Activated T-cell treated with anti-CD3 and anti-CD28 coated beads for 1 hour (primary cell): ENCODE results near the gene SBK3.
"Not testable (repeated sequence)": the region's sequence is repeated elsewhere in the genome, so short reads cannot be mapped to it uniquely, and the experiment has no call there.

ENCODE experiments used
- DNase-seq: peaks from one replicate; pipeline ENCODE4 v3.0.0-alpha.2; 2020; ENCODE audit warnings: low read depth

Gene SBK3

GRCh38 chr19:55576746-55577145 lies 31.4 kb upstream of the SBK3 start:
- DNase-seq: no peak

- not testable (repeated sequence) for DNase-seq
These were observed 28.6 kb upstream of the SBK3 start for GRCh38 chr19:55573929-55574328.

GRCh38 chr19:55569477-55569876 lies 24.1 kb upstream of the SBK3 start:
- DNase-seq: not testable (repeated sequence)

GRCh38 chr19:55567708-55568328 lies 22.5 kb upstream of the SBK3 start:
- DNase-seq: no peak

- no peak for DNase-seq
These were observed 21.5 kb upstream of the SBK3 start for GRCh38 chr19:55566823-55567222.

- no peak for DNase-seq
These were observed 17.9 kb upstream of the SBK3 start for GRCh38 chr19:55563261-55563690.

- DNase-seq: no peak
These were observed 14.3 kb upstream of the SBK3 start for GRCh38 chr19:55559684-55560083.

GRCh38 chr19:55554741-55555152 lies 9.4 kb upstream of the SBK3 start:
- DNase-seq: no peak

GRCh38 chr19:55554302-55554701 lies 9.0 kb upstream of the SBK3 start:
- DNase-seq: no peak

- DNase-seq: no peak
These were observed 8.2 kb upstream of the SBK3 start for GRCh38 chr19:55553217-55554182.

- no peak for DNase-seq
These were observed 7.3 kb upstream of the SBK3 start for GRCh38 chr19:55552620-55553019.

GRCh38 chr19:55552206-55552605 lies 6.9 kb upstream of the SBK3 start:
- DNase-seq: no peak

GRCh38 chr19:55550321-55550650 lies 4.9 kb upstream of the SBK3 start:
- no peak for DNase-seq

- no peak for DNase-seq
These were observed 4.4 kb upstream of the SBK3 start for GRCh38 chr19:55549500-55550320.

GRCh38 chr19:55546822-55547614 lies 1.7 kb upstream of the SBK3 start:
- no peak for DNase-seq

- no peak for DNase-seq
These were observed 668 bp upstream of the SBK3 start for GRCh38 chr19:55546011-55546410.

- DNase-seq: no peak
These were observed 435 bp downstream of the SBK3 start for GRCh38 chr19:55544776-55545439.

- DNase-seq: no peak
These were observed 1.3 kb downstream of the SBK3 start for GRCh38 chr19:55544014-55544413.

- DNase-seq: no peak
These were observed 1.8 kb downstream of the SBK3 start for GRCh38 chr19:55543567-55543966.

- no peak for DNase-seq
These were observed 3.0 kb downstream of the SBK3 start for GRCh38 chr19:55542292-55542855.

GRCh38 chr19:55541091-55541490 lies 4.3 kb downstream of the SBK3 start:
- no peak for DNase-seq
